Measurements from ENCODE around the gene SCAP. TPM values are rescaled to one million over a fixed set of nuclear protein-coding genes. Genes with fewer than 3 reads are reported as not detected.

Gene SCAP
- total and polyA plus RNA-seq, 2 of the 13 experiments (the other 11 are each of a cell fraction or from before 2014, with no cell fraction given), result 40.4 to 53.3 TPM

DNA sequence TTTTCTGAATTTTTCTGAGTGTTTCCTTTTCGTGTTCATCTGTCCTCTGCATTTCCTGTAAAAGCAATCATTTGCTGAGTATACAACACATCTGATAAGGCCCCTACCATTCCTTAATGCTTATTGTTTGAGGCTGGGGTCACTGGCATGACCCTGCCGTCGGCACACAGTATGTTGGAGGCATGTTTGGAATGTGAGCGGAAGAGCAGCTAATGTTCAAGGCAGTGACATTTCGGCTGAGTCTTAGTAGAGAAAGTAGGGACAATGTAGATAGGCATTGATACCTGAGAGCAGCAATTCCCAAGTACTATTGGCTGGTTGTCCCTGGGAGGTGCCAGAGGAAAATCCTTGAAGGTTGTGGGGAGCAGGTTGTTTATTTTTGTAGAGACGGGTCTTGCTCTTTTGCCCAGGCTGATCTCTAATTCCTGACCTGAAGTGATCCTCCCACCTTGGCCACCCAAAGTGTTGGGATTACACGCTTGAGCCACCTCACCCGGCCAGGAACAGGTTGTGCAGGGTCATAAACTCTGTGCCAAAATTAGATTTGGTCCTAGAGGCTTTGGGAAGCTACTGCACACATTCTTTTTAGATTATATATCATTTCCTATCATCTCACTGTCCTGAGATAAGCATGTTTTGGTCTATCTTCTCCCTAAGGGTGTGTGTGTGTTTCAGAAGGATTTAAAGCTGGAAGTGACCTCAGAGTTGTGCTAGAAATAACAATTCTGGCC is 81.4 kb downstream of the SCAP start (continued):
- TF ChIP-seq, protein P1, sequence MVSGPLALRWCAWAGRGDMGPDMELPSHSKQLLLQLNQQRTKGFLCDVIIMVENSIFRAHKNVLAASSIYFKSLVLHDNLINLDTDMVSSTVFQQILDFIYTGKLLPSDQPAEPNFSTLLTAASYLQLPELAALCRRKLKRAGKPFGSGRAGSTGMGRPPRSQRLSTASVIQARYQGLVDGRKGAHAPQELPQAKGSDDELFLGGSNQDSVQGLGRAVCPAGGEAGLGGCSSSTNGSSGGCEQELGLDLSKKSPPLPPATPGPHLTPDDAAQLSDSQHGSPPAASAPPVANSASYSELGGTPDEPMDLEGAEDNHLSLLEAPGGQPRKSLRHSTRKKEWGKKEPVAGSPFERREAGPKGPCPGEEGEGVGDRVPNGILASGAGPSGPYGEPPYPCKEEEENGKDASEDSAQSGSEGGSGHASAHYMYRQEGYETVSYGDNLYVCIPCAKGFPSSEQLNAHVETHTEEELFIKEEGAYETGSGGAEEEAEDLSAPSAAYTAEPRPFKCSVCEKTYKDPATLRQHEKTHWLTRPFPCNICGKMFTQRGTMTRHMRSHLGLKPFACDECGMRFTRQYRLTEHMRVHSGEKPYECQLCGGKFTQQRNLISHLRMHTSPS (CRISPR knock-in tag; IDR thresholded peaks at IDR 0.05; ENCODE audit: low read depth), result no peak
- TF ChIP-seq JUND (CRISPR knock-in tag; IDR thresholded peaks at IDR 0.05) (no peak), MED1 (CRISPR knock-in tag; IDR thresholded peaks at IDR 0.05) (peak; percentile 44; the same call in 1 of the 2 replicates), SNAI1 (CRISPR knock-in tag; IDR thresholded peaks at IDR 0.05; ENCODE audit: borderline replicate concordance) (no peak), HNF4G (IDR thresholded peaks at IDR 0.05; ENCODE audit: borderline replicate concordance, low read depth, low read length) (no peak), HNF4G (CRISPR knock-in tag; IDR thresholded peaks at IDR 0.05; ENCODE audit: borderline replicate concordance, low read depth) (no peak), ZSCAN9 (CRISPR knock-in tag; IDR thresholded peaks at IDR 0.05; ENCODE audit: borderline replicate concordance) (no peak), ZNF296 (CRISPR knock-in tag; conservative IDR thresholded peaks at IDR 0.05) (no peak), HNRNPL (IDR thresholded peaks at IDR 0.05; ENCODE audit: low read depth, low read length) (no peak), ZNF430 (CRISPR knock-in tag; IDR thresholded peaks at IDR 0.05) (no peak), RERE (CRISPR knock-in tag; IDR thresholded peaks at IDR 0.05; ENCODE audit: low read depth) (no peak), GMEB2 (CRISPR knock-in tag; IDR thresholded peaks at IDR 0.05; ENCODE audit: low read depth) (no peak), ZNF878 (CRISPR knock-in tag; IDR thresholded peaks at IDR 0.05) (no peak), ZFP36 (IDR thresholded peaks at IDR 0.05; ENCODE audit: borderline replicate concordance, low read depth, low read length, partially characterized antibody) (no peak), NCOA2 (CRISPR knock-in tag; IDR thresholded peaks at IDR 0.05) (peak; percentile 71), NR2F2 (IDR thresholded peaks at IDR 0.05; ENCODE audit: borderline replicate concordance, low read depth) (peak; percentile 87), NR2F1 (CRISPR knock-in tag; IDR thresholded peaks at IDR 0.05) (peak; percentile 71 to 72; a peak in 3 of 4 replicates)
- TF ChIP-seq, protein P2, sequence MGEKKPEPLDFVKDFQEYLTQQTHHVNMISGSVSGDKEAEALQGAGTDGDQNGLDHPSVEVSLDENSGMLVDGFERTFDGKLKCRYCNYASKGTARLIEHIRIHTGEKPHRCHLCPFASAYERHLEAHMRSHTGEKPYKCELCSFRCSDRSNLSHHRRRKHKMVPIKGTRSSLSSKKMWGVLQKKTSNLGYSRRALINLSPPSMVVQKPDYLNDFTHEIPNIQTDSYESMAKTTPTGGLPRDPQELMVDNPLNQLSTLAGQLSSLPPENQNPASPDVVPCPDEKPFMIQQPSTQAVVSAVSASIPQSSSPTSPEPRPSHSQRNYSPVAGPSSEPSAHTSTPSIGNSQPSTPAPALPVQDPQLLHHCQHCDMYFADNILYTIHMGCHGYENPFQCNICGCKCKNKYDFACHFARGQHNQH (CRISPR knock-in tag; IDR thresholded peaks at IDR 0.05), result peak; percentile 48; the same call in 1 of the 2 replicates
- TF ChIP-seq, protein P3, sequence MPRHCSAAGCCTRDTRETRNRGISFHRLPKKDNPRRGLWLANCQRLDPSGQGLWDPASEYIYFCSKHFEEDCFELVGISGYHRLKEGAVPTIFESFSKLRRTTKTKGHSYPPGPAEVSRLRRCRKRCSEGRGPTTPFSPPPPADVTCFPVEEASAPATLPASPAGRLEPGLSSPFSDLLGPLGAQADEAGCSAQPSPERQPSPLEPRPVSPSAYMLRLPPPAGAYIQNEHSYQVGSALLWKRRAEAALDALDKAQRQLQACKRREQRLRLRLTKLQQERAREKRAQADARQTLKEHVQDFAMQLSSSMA (CRISPR knock-in tag; IDR thresholded peaks at IDR 0.05), result 0 out of 2 replicates have a peak, but pooled peaks have one; percentile 17

Data from HepG2 (cell line).